ENCODE results near the gene DNAL4. TPM values are rescaled to one million over a fixed set of nuclear protein-coding genes. Genes with fewer than 3 reads are reported as not detected.

Gene DNAL4
- total RNA-seq, 1 experiment from 2014 or later: 8.3 TPM

DNA sequence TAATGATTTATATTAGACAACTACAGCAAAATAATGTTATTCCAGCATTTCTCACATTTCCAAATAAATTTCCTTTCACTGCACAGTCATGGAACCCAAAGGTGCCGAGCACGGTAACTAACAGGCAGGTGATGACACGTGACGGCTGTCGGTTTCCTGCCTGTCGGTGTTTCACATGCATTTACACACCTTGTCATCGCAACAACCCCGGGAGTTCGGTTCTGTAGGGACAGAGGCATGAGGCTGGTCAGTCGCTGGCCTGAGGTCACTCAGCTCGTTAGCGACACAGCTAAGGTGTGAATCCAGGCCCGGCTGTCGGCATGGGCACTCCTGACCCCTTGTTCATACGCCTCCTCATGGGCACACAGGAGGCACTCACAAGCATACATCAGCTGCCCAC lies 9.9 kb downstream of the DNAL4 start:
- Mint-ChIP-seq H3K4me1 (peaks cover 8 to 13% of the 10 kb centered on the region in 2 experiments), H3K4me3 (no peak overlapping the region), H3K27ac (no peak overlapping the region; a peak in 1 of 7 replicates), H3K36me3 (ENCODE audit: insufficient read depth in 1 of 3, low read depth in 3 of 3) (peaks cover 0 to 2% (median 0%) of the 10 kb centered on the region in 3 experiments; a peak in 1 of 7 replicates), H3K27me3 (ENCODE audit: low read depth) (no peaks in the 10 kb centered on the region), H3K9me3 (no peaks in the 10 kb centered on the region)
- Histone ChIP-seq H3K9ac (ENCODE audit: extremely low read depth, insufficient read length, low read length) (no peak overlapping the region), H2BK120ac (ENCODE audit: low read depth, low read length, poor library complexity, severe bottlenecking) (no peak overlapping the region), H3K4ac (ENCODE audit: low read depth, low read length) (no peak overlapping the region), H2BK12ac (ENCODE audit: insufficient read length, low read depth, low read length) (no peak overlapping the region), H2BK15ac (ENCODE audit: low read depth, low read length) (no peak overlapping the region), H3K56ac (ENCODE audit: insufficient read length, low read depth, low read length) (no peak overlapping the region), H3K4me2 (ENCODE audit: insufficient read depth, insufficient read length, low read length) (no peak overlapping the region), H2AFZ (ENCODE audit: low read length) (no peak overlapping the region), H3T11ph (ENCODE audit: low read length) (no peak overlapping the region), H3K23me2 (ENCODE audit: insufficient read length, low read depth, low read length, poor library complexity, severe bottlenecking) (no peaks in the 10 kb centered on the region), H3K23ac (ENCODE audit: insufficient read length, low read depth, low read length) (no peak overlapping the region), H3K14ac (ENCODE audit: insufficient read depth, low read length) (no peak overlapping the region), H3K4me1 (ENCODE audit: insufficient read depth, low read length) (no peaks in the 10 kb centered on the region), H3K18ac (ENCODE audit: insufficient read length, low read depth, low read length) (no peak overlapping the region), H2AK5ac (ENCODE audit: insufficient read length, low read length) (no peak overlapping the region), H3K27ac (ENCODE audit: insufficient read length, low read depth, low read length) (no peak overlapping the region), H3K9me3 (ENCODE audit: control insufficient read depth, low read depth, low read length) (no peaks in the 10 kb centered on the region), H4K8ac (replicated peaks; ENCODE audit: insufficient read length, low read depth, low read length) (no peak overlapping the region), H2BK5ac (ENCODE audit: insufficient read length, low read length) (no peak overlapping the region), H3K27me3 (ENCODE audit: insufficient read depth, low read length) (no peaks in the 10 kb centered on the region), H2BK20ac (ENCODE audit: low read depth, low read length, poor library complexity, severe bottlenecking) (no peak overlapping the region), H3K79me1 (ENCODE audit: insufficient read depth, low read depth, low read length, poor library complexity, severe bottlenecking) (no peaks in the 10 kb centered on the region), H4K20me1 (ENCODE audit: control insufficient read depth, insufficient read depth, insufficient read length) (no peaks in the 10 kb centered on the region), H4K91ac (ENCODE audit: insufficient read length, low read depth, low read length) (no peak overlapping the region), H4K5ac (ENCODE audit: insufficient read length, low read depth, low read length) (no peak overlapping the region), H3K79me2 (ENCODE audit: insufficient read depth, low read length) (no peaks in the 10 kb centered on the region)
- no peak for DNase-seq
- WGBS (ENCODE audit: extremely low coverage, insufficient read length, low lambda C conversion rate): no CpG with 5 or more reads among the region's 15 CpGs
- TF ChIP-seq, protein P1, sequence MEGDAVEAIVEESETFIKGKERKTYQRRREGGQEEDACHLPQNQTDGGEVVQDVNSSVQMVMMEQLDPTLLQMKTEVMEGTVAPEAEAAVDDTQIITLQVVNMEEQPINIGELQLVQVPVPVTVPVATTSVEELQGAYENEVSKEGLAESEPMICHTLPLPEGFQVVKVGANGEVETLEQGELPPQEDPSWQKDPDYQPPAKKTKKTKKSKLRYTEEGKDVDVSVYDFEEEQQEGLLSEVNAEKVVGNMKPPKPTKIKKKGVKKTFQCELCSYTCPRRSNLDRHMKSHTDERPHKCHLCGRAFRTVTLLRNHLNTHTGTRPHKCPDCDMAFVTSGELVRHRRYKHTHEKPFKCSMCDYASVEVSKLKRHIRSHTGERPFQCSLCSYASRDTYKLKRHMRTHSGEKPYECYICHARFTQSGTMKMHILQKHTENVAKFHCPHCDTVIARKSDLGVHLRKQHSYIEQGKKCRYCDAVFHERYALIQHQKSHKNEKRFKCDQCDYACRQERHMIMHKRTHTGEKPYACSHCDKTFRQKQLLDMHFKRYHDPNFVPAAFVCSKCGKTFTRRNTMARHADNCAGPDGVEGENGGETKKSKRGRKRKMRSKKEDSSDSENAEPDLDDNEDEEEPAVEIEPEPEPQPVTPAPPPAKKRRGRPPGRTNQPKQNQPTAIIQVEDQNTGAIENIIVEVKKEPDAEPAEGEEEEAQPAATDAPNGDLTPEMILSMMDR (conservative IDR thresholded peaks at IDR 0.05): no peak
